SU-DHL-6 (cell line): ENCODE data around the gene GSTCD.

Experiments
- EZH2phosphoT487 ChIP-seq: fragments of 200-600 bp; sonication (generic), shearing (Covaris generic); conservative IDR thresholded peaks from 2 replicates; pipeline ENCODE4 v1.6.1; 2018; ENCODE audit warnings: mild to moderate bottlenecking, antibody characterized with exemption, low read length, moderate library complexity, mixed read lengths
- TF ChIP-seq, protein P1 (sequence below): fragments of 200-600 bp; sonication (generic); IDR thresholded peaks from one replicate; pipeline ENCODE4 v1.5.1; 2017; ENCODE audit warnings: antibody characterized with exemption, mild to moderate bottlenecking, low read length, moderate library complexity; ENCODE audit not compliant: insufficient read depth, poor library complexity, severe bottlenecking

GRCh38 chr4:105707782-105708180, 803 bp upstream of the GSTCD start:
- TF ChIP-seq, protein P1, sequence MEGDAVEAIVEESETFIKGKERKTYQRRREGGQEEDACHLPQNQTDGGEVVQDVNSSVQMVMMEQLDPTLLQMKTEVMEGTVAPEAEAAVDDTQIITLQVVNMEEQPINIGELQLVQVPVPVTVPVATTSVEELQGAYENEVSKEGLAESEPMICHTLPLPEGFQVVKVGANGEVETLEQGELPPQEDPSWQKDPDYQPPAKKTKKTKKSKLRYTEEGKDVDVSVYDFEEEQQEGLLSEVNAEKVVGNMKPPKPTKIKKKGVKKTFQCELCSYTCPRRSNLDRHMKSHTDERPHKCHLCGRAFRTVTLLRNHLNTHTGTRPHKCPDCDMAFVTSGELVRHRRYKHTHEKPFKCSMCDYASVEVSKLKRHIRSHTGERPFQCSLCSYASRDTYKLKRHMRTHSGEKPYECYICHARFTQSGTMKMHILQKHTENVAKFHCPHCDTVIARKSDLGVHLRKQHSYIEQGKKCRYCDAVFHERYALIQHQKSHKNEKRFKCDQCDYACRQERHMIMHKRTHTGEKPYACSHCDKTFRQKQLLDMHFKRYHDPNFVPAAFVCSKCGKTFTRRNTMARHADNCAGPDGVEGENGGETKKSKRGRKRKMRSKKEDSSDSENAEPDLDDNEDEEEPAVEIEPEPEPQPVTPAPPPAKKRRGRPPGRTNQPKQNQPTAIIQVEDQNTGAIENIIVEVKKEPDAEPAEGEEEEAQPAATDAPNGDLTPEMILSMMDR: no peak
- TF ChIP-seq EZH2phosphoT487: no peak
